Caco-2 (cell line): ENCODE data around the gene NT5C. TPM values are rescaled to one million over a fixed set of nuclear protein-coding genes. Genes with fewer than 3 reads are reported as not detected.
"Not testable (repeated sequence)": the region's sequence is repeated elsewhere in the genome, so short reads cannot be mapped to it uniquely, and the experiment has no call there.

Experiments
- BruUV-seq: library from RNA; stranded (reverse); fragments of 400-500 nt; replicated peaks from 2 replicates; lab custom pipeline; 2021; lab: Mats Ljungman, UMichigan
- CTCF ChIA-PET: fragments of 300-600 bp; sonication (Branson Sonifier 250); formaldehyde crosslinking; loops from one replicate; lab custom pipeline; 2022; ENCODE audit warnings: antibody characterized with exemption; lab: Charles Lee
- POLR2A ChIA-PET: fragments of 300-600 bp; sonication (Branson Sonifier 250); formaldehyde crosslinking; loops from one replicate; lab custom pipeline; 2022; ENCODE audit warnings: antibody characterized with exemption; lab: Charles Lee
- DNase-seq, 2 experiments: peaks; one replicate each; pipeline versions ENCODE4 v3.0.0 to v3.0.0-alpha.2; 2020 to 2022
- H3K27me3 ChIP-seq: replicated peaks from 2 replicates; pipeline ENCODE4 v1.6.0; 2011; ENCODE audit warnings: low read length; ENCODE audit not compliant: control insufficient read depth, insufficient read depth
- H3K36me3 ChIP-seq: 2 replicates; pipeline ENCODE4 v1.5.1; 2011; ENCODE audit warnings: low read length; ENCODE audit not compliant: control insufficient read depth, insufficient read depth
- H3K4me1 ChIP-seq: fragments of 250-450 bp; sonication (Bioruptor Pico); 2 replicates; pipeline ENCODE4 v1.5.1; 2020; ENCODE audit warnings: mild to moderate bottlenecking
- H3K4me3 ChIP-seq: 2 replicates; pipeline ENCODE4 v1.5.1; 2011; ENCODE audit warnings: low read depth, mild to moderate bottlenecking, control low read depth, low read length
- H3K9me3 ChIP-seq: fragments of 250-450 bp; sonication (Bioruptor Pico); 2 replicates; pipeline ENCODE4 v1.5.1; 2020; ENCODE audit warnings: mild to moderate bottlenecking, moderate library complexity
- H3K27ac Mint-ChIP-seq: one replicate; pipeline ENCODE4 v1.8.0; 2022; ENCODE audit warnings: mixed read lengths; ENCODE audit not compliant: unreplicated experiment
- H3K27me3 Mint-ChIP-seq: one replicate; pipeline ENCODE4 v1.8.0; 2022; ENCODE audit warnings: mixed read lengths; ENCODE audit not compliant: insufficient read depth, unreplicated experiment
- H3K36me3 Mint-ChIP-seq: one replicate; pipeline ENCODE4 v1.8.0; 2022; ENCODE audit warnings: mild to moderate bottlenecking, mixed read lengths; ENCODE audit not compliant: insufficient read depth, unreplicated experiment
- H3K4me1 Mint-ChIP-seq: one replicate; pipeline ENCODE4 v1.8.0; 2022; ENCODE audit warnings: low read depth, mixed read lengths; ENCODE audit not compliant: unreplicated experiment
- H3K4me3 Mint-ChIP-seq: one replicate; pipeline ENCODE4 v1.8.0; 2022; ENCODE audit warnings: mild to moderate bottlenecking, moderate library complexity, mixed read lengths; ENCODE audit not compliant: unreplicated experiment
- H3K9me3 Mint-ChIP-seq: one replicate; pipeline ENCODE4 v1.8.0; 2022; ENCODE audit warnings: mixed read lengths; ENCODE audit not compliant: unreplicated experiment
- intact Hi-C: fragments of 100-400 bp; cut with micrococcal nuclease; formaldehyde crosslinking; loops from one replicate; pipeline ENCODE4 v1.10.0; 2022; ENCODE audit not compliant: unreplicated experiment
- total RNA-seq: library from RNA; stranded (reverse); gene quantifications from 2 replicates; pipeline ENCODE4 v1.2.3, GENCODE V29; 2022
- TF ChIP-seq, protein P1 (sequence below), 2 experiments: fragments of 200-600 bp in 1 of 2; IDR thresholded peaks; 1 replicate in 1 of 2; 2 replicates in 1 of 2; pipeline versions ENCODE4 v1.5.1 to v1.8.0; 2011 to 2022; ENCODE audit warnings: antibody characterized with exemption in 1 of 2, control low read depth in 1 of 2, inconsistent platforms in 1 of 2, low read depth in 1 of 2, low read length in 1 of 2, mild to moderate bottlenecking in 1 of 2, moderate library complexity in 1 of 2; ENCODE audit not compliant: insufficient read depth in 1 of 2, severe bottlenecking in 1 of 2, unreplicated experiment in 1 of 2

Gene NT5C
- total RNA-seq, 1 experiment from 2014 or later: 68.4 TPM

DNA sequence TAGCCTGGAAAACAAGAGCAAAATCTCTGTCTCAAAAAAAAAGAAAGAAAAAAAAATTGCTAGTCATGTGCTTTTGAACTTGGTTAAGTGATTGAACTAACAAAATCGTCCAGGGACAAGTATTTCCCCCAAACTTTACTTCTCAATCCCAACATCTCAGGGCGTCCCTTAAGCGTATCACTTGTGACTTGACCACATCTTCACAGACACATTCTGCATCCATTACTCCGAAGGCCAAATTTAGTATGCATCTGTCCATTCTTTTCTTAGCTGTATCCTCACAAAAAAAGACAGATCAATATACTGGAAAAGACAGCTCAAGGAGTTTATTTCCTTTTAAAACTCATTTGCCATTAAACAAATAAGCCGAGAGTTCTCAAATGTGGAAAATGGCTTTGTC, 28.7 kb upstream of the NT5C start:
- DNase-seq: no peak
- no peak overlapping the region for H3K4me3 ChIP-seq
- H3K27me3 ChIP-seq: no peaks in the 10 kb centered on the region
- ChIA-PET POLR2A (no interaction called here), CTCF (interaction anchor here (0.6 kb wide), 1 partner anchor 151 kb away, joined by 5 read pairs; no protein-coding TSS in a partner anchor)
- BruUV-seq: no TSS peak
- H3K9me3 Mint-ChIP-seq: no peaks in the 10 kb centered on the region
- peaks cover 49% of the 10 kb centered on the region for H3K36me3 Mint-ChIP-seq
- H3K27me3 Mint-ChIP-seq: no peaks in the 10 kb centered on the region
- H3K9me3 ChIP-seq: no peaks in the 10 kb centered on the region
- TF ChIP-seq, protein P1, sequence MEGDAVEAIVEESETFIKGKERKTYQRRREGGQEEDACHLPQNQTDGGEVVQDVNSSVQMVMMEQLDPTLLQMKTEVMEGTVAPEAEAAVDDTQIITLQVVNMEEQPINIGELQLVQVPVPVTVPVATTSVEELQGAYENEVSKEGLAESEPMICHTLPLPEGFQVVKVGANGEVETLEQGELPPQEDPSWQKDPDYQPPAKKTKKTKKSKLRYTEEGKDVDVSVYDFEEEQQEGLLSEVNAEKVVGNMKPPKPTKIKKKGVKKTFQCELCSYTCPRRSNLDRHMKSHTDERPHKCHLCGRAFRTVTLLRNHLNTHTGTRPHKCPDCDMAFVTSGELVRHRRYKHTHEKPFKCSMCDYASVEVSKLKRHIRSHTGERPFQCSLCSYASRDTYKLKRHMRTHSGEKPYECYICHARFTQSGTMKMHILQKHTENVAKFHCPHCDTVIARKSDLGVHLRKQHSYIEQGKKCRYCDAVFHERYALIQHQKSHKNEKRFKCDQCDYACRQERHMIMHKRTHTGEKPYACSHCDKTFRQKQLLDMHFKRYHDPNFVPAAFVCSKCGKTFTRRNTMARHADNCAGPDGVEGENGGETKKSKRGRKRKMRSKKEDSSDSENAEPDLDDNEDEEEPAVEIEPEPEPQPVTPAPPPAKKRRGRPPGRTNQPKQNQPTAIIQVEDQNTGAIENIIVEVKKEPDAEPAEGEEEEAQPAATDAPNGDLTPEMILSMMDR (IDR thresholded peaks at IDR 0.05; ENCODE audit: insufficient read depth in 1 of 2, low read depth in 1 of 2, low read length in 1 of 2, severe bottlenecking in 1 of 2, unreplicated experiment in 1 of 2): no peak
- no peaks in the 10 kb centered on the region for H3K36me3 ChIP-seq
- H3K4me1 Mint-ChIP-seq: peaks cover 24% of the 10 kb centered on the region
- intact Hi-C loops: no loop called here
- no peak overlapping the region for H3K27ac Mint-ChIP-seq
- H3K4me1 ChIP-seq: peaks cover 22% of the 10 kb centered on the region
- H3K4me3 Mint-ChIP-seq: no peak overlapping the region

DNA sequence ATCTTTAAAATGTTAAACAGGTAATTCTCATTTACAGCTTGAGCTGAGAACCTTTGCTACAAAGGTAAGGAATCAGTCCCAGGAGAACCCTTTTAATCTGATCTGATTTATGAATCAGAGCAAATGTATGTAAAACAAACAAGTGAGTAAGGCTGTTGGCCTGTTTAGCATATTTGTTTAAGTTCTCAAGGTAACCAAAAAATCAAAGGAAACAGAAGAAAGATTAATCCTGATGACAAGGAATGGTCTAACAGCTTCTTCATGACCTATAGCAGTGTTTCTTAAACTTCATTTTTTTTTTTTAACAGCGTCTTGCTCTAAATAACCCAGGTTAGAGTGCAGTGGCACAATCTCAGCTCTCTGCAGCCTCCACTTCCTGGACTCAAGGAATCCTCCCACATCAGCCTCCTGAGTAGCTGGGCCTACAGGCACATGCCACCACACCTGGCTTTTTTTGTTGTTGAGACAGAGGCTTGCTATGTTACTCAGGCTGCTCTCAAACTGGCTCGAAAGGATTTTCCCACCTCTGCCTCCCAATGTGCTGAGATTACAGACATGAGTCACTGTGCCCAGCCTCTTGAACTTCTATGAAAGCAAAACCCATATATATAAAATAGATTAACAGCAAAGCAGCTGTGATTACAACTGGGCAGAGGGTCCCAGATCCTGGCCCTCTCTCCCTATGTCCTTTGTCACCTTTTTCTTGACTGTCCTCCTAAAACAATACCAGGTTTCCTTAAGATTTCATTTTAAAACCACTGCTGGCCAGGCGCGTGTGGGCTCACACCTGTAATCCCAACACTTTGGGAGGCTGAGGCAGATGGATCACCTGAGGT, 27.9 kb upstream of the NT5C start:
- no TSS peak for BruUV-seq
- peak in 1 of 2 experiments; percentile 29 for DNase-seq
- H3K27me3 ChIP-seq: no peaks in the 10 kb centered on the region
- POLR2A ChIA-PET: interaction anchor here (0.5 kb wide), 1 partner anchor 24 kb away, joined by 4 read pairs; the partner anchor contains the start of gene SUMO2
- TF ChIP-seq, protein P1 (IDR thresholded peaks at IDR 0.05; ENCODE audit: insufficient read depth in 1 of 2, low read depth in 1 of 2, low read length in 1 of 2, severe bottlenecking in 1 of 2, unreplicated experiment in 1 of 2): no peak
- no peaks in the 10 kb centered on the region for H3K9me3 Mint-ChIP-seq
- peaks cover 30% of the 10 kb centered on the region for H3K4me1 Mint-ChIP-seq
- H3K4me1 ChIP-seq: peaks cover 27% of the 10 kb centered on the region
- H3K4me3 ChIP-seq: no peak overlapping the region
- CTCF ChIA-PET: interaction anchor here (0.6 to 1.2 kb wide), 2 partner anchors 13 to 150 kb away, joined by 4 to 5 read pairs; no protein-coding TSS in a partner anchor
- peak overlapping the region; percentile 83 for H3K27ac Mint-ChIP-seq
- no peaks in the 10 kb centered on the region for H3K36me3 ChIP-seq
- no peaks in the 10 kb centered on the region for H3K9me3 ChIP-seq
- no peaks in the 10 kb centered on the region for H3K27me3 Mint-ChIP-seq
- no peak overlapping the region for H3K4me3 Mint-ChIP-seq
- intact Hi-C loops: no loop called here
- H3K36me3 Mint-ChIP-seq: peaks cover 49% of the 10 kb centered on the region

DNA sequence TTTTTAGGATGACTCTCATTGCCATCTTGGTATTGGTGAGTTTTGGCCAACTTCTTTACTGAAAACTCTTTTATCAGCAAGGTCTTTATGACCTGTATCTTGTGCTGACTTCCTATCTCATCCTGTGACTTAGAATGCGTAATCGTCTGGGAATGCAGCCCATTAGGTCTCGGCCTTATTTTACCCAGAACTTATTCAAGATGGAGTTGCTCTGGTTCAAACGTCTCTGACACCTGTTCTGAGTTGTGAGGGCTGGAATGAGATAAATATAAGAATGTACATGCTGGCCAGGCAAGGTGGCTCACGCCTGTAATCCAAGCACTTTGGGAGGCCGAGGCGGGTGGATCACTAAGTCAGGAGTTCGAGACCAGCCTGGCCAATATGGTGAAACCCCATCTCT, 26.9 kb upstream of the NT5C start:
- DNase-seq, H3K9me3 ChIP-seq, H3K27me3 ChIP-seq, BruUV-seq, H3K4me3 ChIP-seq, H3K27ac Mint-ChIP-seq, H3K36me3 ChIP-seq, H3K27me3 Mint-ChIP-seq, intact Hi-C loops, H3K9me3 Mint-ChIP-seq, CTCF ChIA-PET, H3K4me3 Mint-ChIP-seq: not testable (repeated sequence)
- H3K4me1 ChIP-seq: peaks cover 27% of the 10 kb centered on the region
- POLR2A ChIA-PET: interaction anchor here (0.6 kb wide), 1 partner anchor 146 kb away, joined by 3 read pairs; the partner anchor contains the start of gene MRPL58
- peaks cover 30% of the 10 kb centered on the region for H3K4me1 Mint-ChIP-seq
- peaks cover 50% of the 10 kb centered on the region for H3K36me3 Mint-ChIP-seq
